Keratinocyte (primary cell): Measurements from ENCODE around the gene HIKESHI. TPM values are rescaled to one million over a fixed set of nuclear protein-coding genes. Genes with fewer than 3 reads are reported as not detected.

Experiments used
- DNase-seq: peaks from one replicate; pipeline ENCODE4 v3.0.0-alpha.2; 2011; ENCODE audit warnings: low read depth, missing footprints, low spot score
- FAIRE-seq: peaks from 2 replicates; lab custom pipeline; 2011; peaks lifted over from hg19 to GRCh38; lab: Jason Lieb, UNC
- H2AFZ ChIP-seq: 2 replicates; pipeline ENCODE4 v1.6.0; 2012; ENCODE audit warnings: low read length, control low read depth, inconsistent platforms; ENCODE audit not compliant: control insufficient read depth
- H3K27ac ChIP-seq: 2 replicates; pipeline ENCODE4 v1.5.1; 2011; ENCODE audit warnings: low read length; ENCODE audit not compliant: control insufficient read depth, insufficient read depth
- H3K27me3 ChIP-seq: 3 replicates; pipeline ENCODE4 v1.6.0; 2011; ENCODE audit warnings: low read length; ENCODE audit not compliant: control insufficient read depth, insufficient read depth; ENCODE audit errors: extremely low read depth
- H3K36me3 ChIP-seq, 2 experiments: 2 replicates in 1 of 2; 3 replicates in 1 of 2; pipeline ENCODE4 v1.5.1; 2011; ENCODE audit warnings: low read length in 2 of 2, mild to moderate bottlenecking in 1 of 2; ENCODE audit not compliant: control insufficient read depth in 2 of 2, insufficient read depth in 2 of 2; ENCODE audit errors: extremely low read depth in 1 of 2
- H3K4me1 ChIP-seq: 3 replicates; pipeline ENCODE4 v1.5.1; 2011; ENCODE audit warnings: low read length; ENCODE audit not compliant: control insufficient read depth, insufficient read depth; ENCODE audit errors: extremely low read depth
- H3K4me2 ChIP-seq: 3 replicates; pipeline ENCODE4 v1.6.0; 2011; ENCODE audit warnings: low read depth, low read length; ENCODE audit not compliant: control insufficient read depth, insufficient read depth; ENCODE audit errors: extremely low read depth
- H3K4me3 ChIP-seq, 3 experiments: fragments of 200-600 bp in 1 of 3; sonication (generic) in 1 of 3; 2 replicates in 2 of 3; 3 replicates in 1 of 3; pipeline ENCODE4 v1.5.1; 2011 to 2016; ENCODE audit warnings: low read length in 3 of 3, mild to moderate bottlenecking in 3 of 3, control low read depth in 2 of 3, inconsistent platforms in 1 of 3, low read depth in 1 of 3, mixed read lengths in 1 of 3, mixed run types in 1 of 3, moderate library complexity in 1 of 3; ENCODE audit not compliant: control insufficient read depth in 2 of 3, insufficient read depth in 2 of 3; ENCODE audit errors: extremely low read depth in 1 of 3
- H3K79me2 ChIP-seq: 2 replicates; pipeline ENCODE4 v1.6.0; 2012; ENCODE audit warnings: low read length; ENCODE audit not compliant: control insufficient read depth, insufficient read depth
- H3K9ac ChIP-seq: 3 replicates; pipeline ENCODE4 v1.6.0; 2011; ENCODE audit warnings: low read length; ENCODE audit not compliant: control insufficient read depth, insufficient read depth; ENCODE audit errors: extremely low read depth
- H3K9me1 ChIP-seq: 3 replicates; pipeline ENCODE4 v1.6.0; 2011; ENCODE audit warnings: low read length; ENCODE audit not compliant: control insufficient read depth, insufficient read depth; ENCODE audit errors: extremely low read depth
- H3K9me3 ChIP-seq: 2 replicates; pipeline ENCODE4 v1.5.1; 2012; ENCODE audit warnings: low read depth, low read length; ENCODE audit not compliant: control insufficient read depth
- H4K20me1 ChIP-seq: 3 replicates; pipeline ENCODE4 v1.6.0; 2011; ENCODE audit warnings: low read length; ENCODE audit not compliant: control insufficient read depth, insufficient read depth; ENCODE audit errors: extremely low read depth
- CTCF ChIP-seq, 3 experiments: IDR thresholded peaks in 1 of 3; conservative IDR thresholded peaks in 1 of 3; optimal IDR thresholded peaks in 1 of 3; 2 replicates in 2 of 3; 3 replicates in 1 of 3; pipeline versions ENCODE3 to v1.5.1; 2011; ENCODE audit warnings: low read length in 3 of 3, mild to moderate bottlenecking in 3 of 3, moderate library complexity in 2 of 3, control low read depth in 1 of 3, inconsistent platforms in 1 of 3; ENCODE audit not compliant: insufficient read depth in 2 of 3; ENCODE audit errors: extremely low read depth in 1 of 3
- EZH2 ChIP-seq: IDR thresholded peaks from one replicate; pipeline ENCODE4 v1.6.1; 2012; ENCODE audit warnings: inconsistent platforms, mild to moderate bottlenecking, low read length, moderate library complexity
- dilution Hi-C: fragments of 300-500 bp; cut with MboI; formaldehyde crosslinking; loops from one replicate; pipeline ENCODE4 v1.7.0; 2020; ENCODE audit warnings: low sequenced_read_pairs; ENCODE audit not compliant: extremely low pct_ligation_motif_present
- polyA plus RNA-seq, 5 experiments: library from polyadenylated mRNA; depleted of rRNA in 3 of 5; stranded (reverse) in 3 of 5; stranded (forward) in 1 of 5; unstranded in 1 of 5; fragments of >200 nt; gene quantifications; 1 replicate in 1 of 5; 2 replicates in 3 of 5; 3 replicates in 1 of 5; pipeline versions ENCODE4 v1.2.1 to v1.2.3, GENCODE V29; 2011 to 2012; ENCODE audit warnings: missing spikeins in 2 of 5, low read depth in 1 of 5, low replicate concordance in 1 of 5

The HIKESHI gene
- polyA plus RNA-seq, 1 donor (not counting 4 experiments of a cell fraction or from before 2014, with no cell fraction given): 89.4 TPM

DNA sequence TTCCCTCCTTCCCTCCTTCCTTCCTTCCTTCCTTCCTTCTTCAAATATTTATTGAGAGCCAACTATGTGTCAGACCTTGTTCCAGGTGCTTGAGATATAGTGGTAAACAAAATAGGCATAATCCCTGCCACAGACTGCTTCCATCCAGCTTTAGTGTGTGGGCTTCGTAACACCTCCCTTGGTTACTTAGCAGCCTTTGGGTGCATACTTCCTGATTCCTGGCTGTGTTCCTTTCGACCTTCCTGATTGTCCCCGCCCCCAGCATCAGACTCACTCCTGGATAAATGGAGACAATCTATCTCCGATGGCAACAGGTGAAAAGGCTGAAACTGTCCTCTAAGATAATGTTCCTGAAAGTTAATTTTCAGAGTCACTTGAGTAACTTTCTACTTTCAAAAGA, 86.2 kb downstream of the HIKESHI start:
- no peak overlapping the region for H3K9ac ChIP-seq
- H3K27me3 ChIP-seq: no peaks in the 10 kb centered on the region
- FAIRE-seq (no peak), DNase-seq (no peak)
- peak overlapping the region; percentile 47 for H2AFZ ChIP-seq
- H3K36me3 ChIP-seq: no peaks in the 10 kb centered on the region
- no peak overlapping the region for H3K27ac ChIP-seq
- TF ChIP-seq EZH2 (no peak), CTCF (optimal IDR thresholded peaks at IDR 0.05 in 1 of 3, IDR thresholded peaks at IDR 0.05 in 1 of 3, conservative IDR thresholded peaks at IDR 0.05 in 1 of 3; ENCODE audit: extremely low read depth in 1 of 3, insufficient read depth in 2 of 3, low read length in 3 of 3) (no peak)
- no peaks in the 10 kb centered on the region for H3K9me1 ChIP-seq
- dilution Hi-C loops: no loop called here
- H4K20me1 ChIP-seq: no peaks in the 10 kb centered on the region
- no peaks in the 10 kb centered on the region for H3K4me1 ChIP-seq
- H3K4me3 ChIP-seq: no peak overlapping the region
- H3K9me3 ChIP-seq: no peaks in the 10 kb centered on the region
- H3K79me2 ChIP-seq: no peaks in the 10 kb centered on the region
- no peak overlapping the region for H3K4me2 ChIP-seq

- H3K27ac ChIP-seq: no peak overlapping the region
- dilution Hi-C loops: no loop called here
- H3K4me3 ChIP-seq: no peak overlapping the region
- no peaks in the 10 kb centered on the region for H4K20me1 ChIP-seq
- H2AFZ ChIP-seq: no peak overlapping the region
- no peak overlapping the region for H3K9ac ChIP-seq
- H3K36me3 ChIP-seq: no peaks in the 10 kb centered on the region
- no peaks in the 10 kb centered on the region for H3K79me2 ChIP-seq
- H3K9me1 ChIP-seq: no peaks in the 10 kb centered on the region
- FAIRE-seq (no peak), DNase-seq (no peak)
- H3K4me2 ChIP-seq: no peak overlapping the region
- no peaks in the 10 kb centered on the region for H3K27me3 ChIP-seq
- H3K4me1 ChIP-seq: no peaks in the 10 kb centered on the region
- TF ChIP-seq EZH2 (no peak), CTCF (optimal IDR thresholded peaks at IDR 0.05 in 1 of 3, IDR thresholded peaks at IDR 0.05 in 1 of 3, conservative IDR thresholded peaks at IDR 0.05 in 1 of 3; ENCODE audit: extremely low read depth in 1 of 3, insufficient read depth in 2 of 3, low read length in 3 of 3) (no peak)
- H3K9me3 ChIP-seq: no peaks in the 10 kb centered on the region
Observed at GRCh38 chr11:86390487-86390886, 88.4 kb downstream of the HIKESHI start.
